Brain microvascular endothelial cell (primary cell): ENCODE measurements around the gene GSG1L.

Experiments
- DNase-seq: peaks from one replicate; pipeline ENCODE4 v3.0.0-alpha.2; 2020
- H3K27ac ChIP-seq: fragments of 250-450 bp; sonication (Bioruptor Pico); 2 replicates; pipeline ENCODE4 v1.5.1; 2020; ENCODE audit warnings: mild to moderate bottlenecking, moderate library complexity
- H3K27me3 ChIP-seq: fragments of 250-450 bp; sonication (Bioruptor Pico); replicated peaks from 2 replicates; pipeline ENCODE4 v1.5.1; 2020; ENCODE audit warnings: mild to moderate bottlenecking
- H3K36me3 ChIP-seq: fragments of 250-450 bp; sonication (Bioruptor Pico); replicated peaks from 2 replicates; pipeline ENCODE4 v1.5.1; 2020; ENCODE audit warnings: mild to moderate bottlenecking
- H3K4me3 ChIP-seq: 2 replicates; pipeline ENCODE4 v1.5.1; 2011; ENCODE audit warnings: low read depth, mild to moderate bottlenecking, control low read depth, low read length, moderate library complexity
- CTCF ChIP-seq: IDR thresholded peaks from 2 replicates; pipeline ENCODE4 v1.5.1; 2011; ENCODE audit warnings: low read depth, mild to moderate bottlenecking, moderate library complexity, low read length, control low read depth, inconsistent platforms; ENCODE audit errors: missing control alignments
- in situ Hi-C: cut with HindIII; loops from 2 replicates; pipeline ENCODE4 v1.10.0; 2017; ENCODE audit warnings: low sequenced_read_pairs, low pct_ligation_motif_present

GSG1L gene

GRCh38 chr16:28014851-28015250 is 48.7 kb downstream of the GSG1L start:
- H3K27ac ChIP-seq, result no peak overlapping the region
- peaks cover 1% of the 10 kb centered on the region for H3K27me3 ChIP-seq
- in situ Hi-C loops, result no loop called here
- H3K4me3 ChIP-seq, result no peak overlapping the region
- no peak for TF ChIP-seq CTCF
- H3K36me3 ChIP-seq, result no peaks in the 10 kb centered on the region
- DNase-seq, result no peak

- Histone ChIP-seq H3K36me3 (no peaks in the 10 kb centered on the region), H3K4me3 (no peak overlapping the region), H3K27me3 (peaks cover 1% of the 10 kb centered on the region), H3K27ac (no peak overlapping the region)
- in situ Hi-C loops, result no loop called here
- no peak for TF ChIP-seq CTCF
- no peak for DNase-seq
Observed at GRCh38 chr16:28013878-28014277, 49.6 kb downstream of the GSG1L start.

- in situ Hi-C loops, result no loop called here
- no peak overlapping the region for H3K27ac ChIP-seq
- no peak for DNase-seq
- TF ChIP-seq CTCF, result no peak
- H3K27me3 ChIP-seq, result peaks cover 1% of the 10 kb centered on the region
- no peaks in the 10 kb centered on the region for H3K36me3 ChIP-seq
- no peak overlapping the region for H3K4me3 ChIP-seq
Observed at GRCh38 chr16:28013392-28013791, 50.1 kb downstream of the GSG1L start.

GRCh38 chr16:28011971-28012445 is 51.5 kb downstream of the GSG1L start:
- Histone ChIP-seq H3K27me3 (peaks cover 1% of the 10 kb centered on the region), H3K36me3 (no peaks in the 10 kb centered on the region), H3K27ac (no peak overlapping the region), H3K4me3 (no peak overlapping the region)
- no peak for TF ChIP-seq CTCF
- in situ Hi-C loops, result no loop called here
- peak; percentile 17 for DNase-seq

GRCh38 chr16:28011223-28011622 is 52.3 kb downstream of the GSG1L start:
- no peaks in the 10 kb centered on the region for H3K27me3 ChIP-seq
- DNase-seq, result no peak
- no peak for TF ChIP-seq CTCF
- in situ Hi-C loops, result no loop called here
- no peaks in the 10 kb centered on the region for H3K36me3 ChIP-seq
- H3K4me3 ChIP-seq, result no peak overlapping the region
- no peak overlapping the region for H3K27ac ChIP-seq

- H3K36me3 ChIP-seq, result no peaks in the 10 kb centered on the region
- H3K27ac ChIP-seq, result no peak overlapping the region
- no peak overlapping the region for H3K4me3 ChIP-seq
- no peak for TF ChIP-seq CTCF
- in situ Hi-C loops, result no loop called here
- no peaks in the 10 kb centered on the region for H3K27me3 ChIP-seq
- peak; percentile 6 for DNase-seq
Observed at GRCh38 chr16:28010671-28011070, 52.8 kb downstream of the GSG1L start.
